DND-41 (cell line): ENCODE results near the gene TMEFF2.

Experiments
- ATAC-seq: fragments of 200-7000 bp; cut with Tn5 transposase; 3 replicates; pipeline ENCODE4 v1.9.1; 2021; ENCODE audit warnings: low read depth; ENCODE audit not compliant: insufficient read depth
- DNase-seq: peaks from one replicate; pipeline ENCODE4 v3.0.0-alpha.2; 2020
- H2AFZ ChIP-seq: 2 replicates; pipeline ENCODE4 v1.6.0; 2012; ENCODE audit warnings: low read depth, low read length
- H3K27ac ChIP-seq: 2 replicates; pipeline ENCODE4 v1.5.1; 2012; ENCODE audit warnings: low read length, inconsistent platforms
- H3K27me3 ChIP-seq: fragments of 200-600 bp; sonication (generic); 2 replicates; pipeline ENCODE4 v1.6.0; 2012; ENCODE audit warnings: low read length, mild to moderate bottlenecking, inconsistent platforms; ENCODE audit not compliant: insufficient read depth, poor library complexity
- H3K36me3 ChIP-seq: 2 replicates; pipeline ENCODE4 v1.5.1; 2012; ENCODE audit warnings: low read length, inconsistent platforms; ENCODE audit not compliant: insufficient read depth
- H3K4me1 ChIP-seq: 2 replicates; pipeline ENCODE4 v1.5.1; 2012; ENCODE audit warnings: mild to moderate bottlenecking, low read length; ENCODE audit not compliant: insufficient read depth
- H3K4me2 ChIP-seq: 2 replicates; pipeline ENCODE4 v1.6.0; 2012; ENCODE audit warnings: mild to moderate bottlenecking, moderate library complexity, low read length, inconsistent platforms; ENCODE audit not compliant: insufficient read depth
- H3K4me3 ChIP-seq, 2 experiments: fragments of 200-600 bp in 1 of 2; shearing (Covaris generic) in 1 of 2; 2 replicates each; pipeline ENCODE4 v1.5.1; 2012 to 2016; ENCODE audit warnings: inconsistent platforms in 2 of 2, low read length in 2 of 2, mild to moderate bottlenecking in 2 of 2, low read depth in 1 of 2, moderate library complexity in 1 of 2
- H3K79me2 ChIP-seq: 2 replicates; pipeline ENCODE4 v1.6.0; 2012; ENCODE audit warnings: low read length, inconsistent platforms; ENCODE audit not compliant: insufficient read depth
- H3K9ac ChIP-seq: 2 replicates; pipeline ENCODE4 v1.6.0; 2012; ENCODE audit warnings: low read depth, mild to moderate bottlenecking, inconsistent platforms, low read length, moderate library complexity
- H3K9me3 ChIP-seq: 2 replicates; pipeline ENCODE4 v1.5.1; 2012; ENCODE audit warnings: low read length, moderate library complexity, mild to moderate bottlenecking, inconsistent platforms; ENCODE audit not compliant: insufficient read depth, severe bottlenecking
- H4K20me1 ChIP-seq: 2 replicates; pipeline ENCODE4 v1.6.0; 2012; ENCODE audit warnings: low read length; ENCODE audit not compliant: insufficient read depth
- EZH2 ChIP-seq: IDR thresholded peaks from 3 replicates; pipeline ENCODE4 v1.6.1; 2012; ENCODE audit warnings: borderline replicate concordance, low read depth, mild to moderate bottlenecking, moderate library complexity, low read length, inconsistent platforms; ENCODE audit not compliant: severe bottlenecking
- TF ChIP-seq, protein P1 (sequence below): IDR thresholded peaks from 2 replicates; pipeline ENCODE4 v1.5.1; 2012; ENCODE audit warnings: borderline replicate concordance, low read length, moderate library complexity, mild to moderate bottlenecking; ENCODE audit not compliant: poor library complexity, severe bottlenecking; ENCODE audit errors: extremely low read depth

The TMEFF2 gene

DNA sequence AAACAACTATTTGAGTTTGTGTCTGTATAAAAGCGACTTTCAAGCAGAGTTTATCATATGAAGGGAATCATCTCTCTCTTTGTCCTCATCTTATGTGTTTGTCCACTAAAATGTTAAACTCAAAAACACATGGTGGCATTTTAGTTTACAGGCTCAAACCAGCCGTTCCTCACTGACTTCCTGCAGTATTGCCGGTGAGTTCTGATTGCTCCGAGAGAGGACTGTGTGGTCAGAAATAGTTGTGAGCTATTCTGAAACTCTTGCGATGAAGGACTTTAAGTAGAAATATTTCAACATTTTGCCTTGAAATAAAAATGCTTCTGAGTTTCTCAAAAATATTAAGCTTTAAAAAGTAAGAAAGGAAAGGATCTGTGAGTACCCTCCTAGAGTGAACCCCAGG, 184.7 kb downstream of the TMEFF2 start:
- DNase-seq: no peak
- no peaks in the 10 kb centered on the region for H3K36me3 ChIP-seq
- no peaks in the 10 kb centered on the region for H3K79me2 ChIP-seq
- TF ChIP-seq EZH2: no peak
- TF ChIP-seq, protein P1, sequence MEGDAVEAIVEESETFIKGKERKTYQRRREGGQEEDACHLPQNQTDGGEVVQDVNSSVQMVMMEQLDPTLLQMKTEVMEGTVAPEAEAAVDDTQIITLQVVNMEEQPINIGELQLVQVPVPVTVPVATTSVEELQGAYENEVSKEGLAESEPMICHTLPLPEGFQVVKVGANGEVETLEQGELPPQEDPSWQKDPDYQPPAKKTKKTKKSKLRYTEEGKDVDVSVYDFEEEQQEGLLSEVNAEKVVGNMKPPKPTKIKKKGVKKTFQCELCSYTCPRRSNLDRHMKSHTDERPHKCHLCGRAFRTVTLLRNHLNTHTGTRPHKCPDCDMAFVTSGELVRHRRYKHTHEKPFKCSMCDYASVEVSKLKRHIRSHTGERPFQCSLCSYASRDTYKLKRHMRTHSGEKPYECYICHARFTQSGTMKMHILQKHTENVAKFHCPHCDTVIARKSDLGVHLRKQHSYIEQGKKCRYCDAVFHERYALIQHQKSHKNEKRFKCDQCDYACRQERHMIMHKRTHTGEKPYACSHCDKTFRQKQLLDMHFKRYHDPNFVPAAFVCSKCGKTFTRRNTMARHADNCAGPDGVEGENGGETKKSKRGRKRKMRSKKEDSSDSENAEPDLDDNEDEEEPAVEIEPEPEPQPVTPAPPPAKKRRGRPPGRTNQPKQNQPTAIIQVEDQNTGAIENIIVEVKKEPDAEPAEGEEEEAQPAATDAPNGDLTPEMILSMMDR: no peak
- H3K9me3 ChIP-seq: no peaks in the 10 kb centered on the region
- no peak overlapping the region for H2AFZ ChIP-seq
- no peak overlapping the region for H3K27ac ChIP-seq
- no peaks in the 10 kb centered on the region for H4K20me1 ChIP-seq
- H3K4me2 ChIP-seq: no peak overlapping the region
- H3K27me3 ChIP-seq: peaks cover 26% of the 10 kb centered on the region
- H3K4me3 ChIP-seq: no peak overlapping the region
- no peak overlapping the region for H3K9ac ChIP-seq
- no peak for ATAC-seq
- no peaks in the 10 kb centered on the region for H3K4me1 ChIP-seq

DNA sequence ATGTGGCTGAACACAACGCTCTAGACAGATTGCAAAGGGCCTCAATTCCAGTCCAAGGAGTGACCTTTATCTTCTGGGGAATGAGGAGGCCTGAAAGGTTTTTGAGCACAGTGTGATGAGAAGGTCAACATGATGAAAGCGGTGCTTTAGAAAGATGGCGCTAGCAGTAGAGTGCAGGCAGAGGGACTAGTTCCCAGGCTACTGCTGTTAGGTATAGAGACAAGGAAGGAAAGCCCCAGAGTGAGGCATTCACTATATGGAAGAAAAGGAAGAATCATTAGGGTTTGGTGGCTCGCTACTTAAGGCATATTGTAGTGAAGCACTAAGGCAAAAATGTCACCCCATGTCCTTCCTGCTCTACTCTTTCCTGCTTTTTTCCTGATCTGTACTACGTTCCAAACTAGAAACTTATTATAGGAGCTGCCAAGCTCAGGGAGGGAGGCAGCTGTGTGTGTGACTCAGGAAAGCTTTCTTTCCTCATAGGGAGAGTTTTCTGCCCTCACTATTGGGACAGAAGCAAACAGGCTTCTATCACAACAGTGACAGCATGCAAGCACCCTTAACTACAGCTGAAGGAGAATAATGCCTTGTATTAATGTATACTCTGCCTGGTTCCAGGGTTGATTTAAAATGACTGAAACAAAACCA, 187.0 kb downstream of the TMEFF2 start:
- Histone ChIP-seq H3K9ac (no peak overlapping the region), H3K4me3 (no peak overlapping the region), H3K27ac (no peak overlapping the region), H3K27me3 (peaks cover 26% of the 10 kb centered on the region), H3K79me2 (no peaks in the 10 kb centered on the region), H2AFZ (no peak overlapping the region), H4K20me1 (no peaks in the 10 kb centered on the region), H3K9me3 (no peaks in the 10 kb centered on the region), H3K4me2 (no peak overlapping the region), H3K4me1 (no peaks in the 10 kb centered on the region), H3K36me3 (no peaks in the 10 kb centered on the region)
- TF ChIP-seq EZH2: no peak
- TF ChIP-seq, protein P1: no peak
- ATAC-seq (no peak), DNase-seq (no peak)

DNA sequence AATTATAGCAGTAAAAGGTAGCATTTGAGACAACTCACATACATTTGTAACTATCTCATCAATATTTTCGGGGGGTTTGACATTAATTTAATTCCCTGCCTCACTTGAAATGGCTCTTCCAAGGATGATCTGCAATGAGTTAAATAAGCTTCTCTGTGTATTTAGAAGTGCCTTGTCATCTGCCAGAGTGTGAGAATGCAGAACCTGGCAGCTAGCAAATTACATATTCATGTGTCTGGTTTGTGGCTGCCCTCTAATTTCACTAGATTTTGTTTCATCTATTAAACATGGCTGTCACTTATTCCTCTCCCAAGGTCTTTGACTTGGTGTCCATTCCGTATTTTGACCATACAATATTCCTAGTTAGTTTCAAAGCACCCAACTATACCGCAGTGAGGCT, 189.5 kb downstream of the TMEFF2 start:
- no peaks in the 10 kb centered on the region for H4K20me1 ChIP-seq
- no peaks in the 10 kb centered on the region for H3K4me1 ChIP-seq
- no peak overlapping the region for H3K27ac ChIP-seq
- peaks cover 26% of the 10 kb centered on the region for H3K27me3 ChIP-seq
- H3K79me2 ChIP-seq: no peaks in the 10 kb centered on the region
- ATAC-seq: no peak
- TF ChIP-seq, protein P1: no peak
- no peak for TF ChIP-seq EZH2
- H3K4me2 ChIP-seq: no peak overlapping the region
- no peak for DNase-seq
- no peaks in the 10 kb centered on the region for H3K36me3 ChIP-seq
- H2AFZ ChIP-seq: no peak overlapping the region
- no peak overlapping the region for H3K4me3 ChIP-seq
- H3K9ac ChIP-seq: no peak overlapping the region
- H3K9me3 ChIP-seq: no peaks in the 10 kb centered on the region
